ENCODE results near the gene DAND5. TPM values are rescaled to one million over a fixed set of nuclear protein-coding genes. Genes with fewer than 3 reads are reported as not detected.

The DAND5 gene
- total and polyA plus RNA-seq, 9 of the 15 experiments (the other 6 are each of a cell fraction or from before 2014, with no cell fraction given), result 0.22 to 0.83 (median 0.60) TPM

GRCh38 chr19:13012690-13013608 lies 43.6 kb downstream of the DAND5 start (continued):
- TF ChIP-seq ID3 (CRISPR knock-in tag; IDR thresholded peaks at IDR 0.05), result no peak
- TF ChIP-seq ID3 (tag; IDR thresholded peaks at IDR 0.05), result no peak
- peak; percentile 65 to 75 for TF ChIP-seq E2F6 (IDR thresholded peaks at IDR 0.05; ENCODE audit: borderline replicate concordance in 1 of 2, extremely low read depth in 1 of 2, insufficient read depth in 1 of 2, insufficient read length in 1 of 2, low read depth in 1 of 2, low read length in 1 of 2, poor library complexity in 1 of 2, severe bottlenecking in 1 of 2)
- no peak for TF ChIP-seq SMARCB1 (IDR thresholded peaks at IDR 0.05; ENCODE audit: insufficient read length, low read depth)
- no peak for TF ChIP-seq XRCC4 (IDR thresholded peaks at IDR 0.05; ENCODE audit: extremely low read depth, insufficient read depth, insufficient read length)
- no peak for TF ChIP-seq ZNF639 (CRISPR knock-in tag; conservative IDR thresholded peaks at IDR 0.05 in 1 of 2, IDR thresholded peaks at IDR 0.05 in 1 of 2)
- TF ChIP-seq FOS (IDR thresholded peaks at IDR 0.05; ENCODE audit: extremely low read depth, insufficient read length), result peak; percentile 49
- TF ChIP-seq ZBTB33 (CRISPR knock-in tag; IDR thresholded peaks at IDR 0.05), result peak; percentile 35; the same call in 1 of the 2 replicates
- TF ChIP-seq MAFK (IDR thresholded peaks at IDR 0.05; ENCODE audit: low read length), result peak; percentile 35; the same call in 1 of the 2 replicates
- TF ChIP-seq NR2C2 (CRISPR knock-in tag; IDR thresholded peaks at IDR 0.05), result no peak
- peak; percentile 75 for TF ChIP-seq NR2C2 (tag; IDR thresholded peaks at IDR 0.05)
- TF ChIP-seq NFIX (CRISPR knock-in tag; IDR thresholded peaks at IDR 0.05; ENCODE audit: low read depth), result no peak
- no peak for TF ChIP-seq ZNF23 (CRISPR knock-in tag; IDR thresholded peaks at IDR 0.05)
- TF ChIP-seq HDAC1 (IDR thresholded peaks at IDR 0.05), result peak in 1 of 2 experiments; percentile 33; a peak in 1 of 4 replicates
- TF ChIP-seq SMARCE1 (IDR thresholded peaks at IDR 0.05), result peak; percentile 73
- TF ChIP-seq SP1 (CRISPR knock-in tag; IDR thresholded peaks at IDR 0.05), result no peak
- no peak for TF ChIP-seq LARP7 (IDR thresholded peaks at IDR 0.05)
- TF ChIP-seq ZNF354B (CRISPR knock-in tag; IDR thresholded peaks at IDR 0.05), result no peak
- no peak for TF ChIP-seq ZNF143 (CRISPR knock-in tag; IDR thresholded peaks at IDR 0.05)
- TF ChIP-seq TFAP4 (CRISPR knock-in tag; IDR thresholded peaks at IDR 0.05; ENCODE audit: borderline replicate concordance), result peak; percentile 69
- peak; percentile 60 for TF ChIP-seq CXXC5 (CRISPR knock-in tag; IDR thresholded peaks at IDR 0.05)

All from K562 (cell line).